Astrocyte (in vitro differentiated cells and primary cell): ENCODE results near the gene ZNF334. TPM values are rescaled to one million over a fixed set of nuclear protein-coding genes. Genes with fewer than 3 reads are reported as not detected.

Experiments used
- DNase-seq: peaks from one replicate; pipeline ENCODE4 v3.0.0-alpha.2; 2010; ENCODE audit warnings: low read depth
- FAIRE-seq: peaks from 2 replicates; lab custom pipeline; 2011; peaks lifted over from hg19 to GRCh38; lab: Jason Lieb, UNC
- H2AFZ ChIP-seq: 2 replicates; pipeline ENCODE4 v1.6.0; 2012; ENCODE audit warnings: low read depth, low read length, inconsistent platforms
- H3K27ac ChIP-seq: 2 replicates; pipeline ENCODE4 v1.5.1; 2011; ENCODE audit warnings: low read depth, low read length, inconsistent platforms
- H3K27me3 ChIP-seq: 2 replicates; pipeline ENCODE4 v1.6.0; 2011; ENCODE audit warnings: low read length, inconsistent platforms; ENCODE audit not compliant: insufficient read depth
- H3K36me3 ChIP-seq: 2 replicates; pipeline ENCODE4 v1.5.1; 2011; ENCODE audit warnings: low read length, inconsistent platforms; ENCODE audit not compliant: insufficient read depth
- H3K4me1 ChIP-seq: 2 replicates; pipeline ENCODE4 v1.5.1; 2011; ENCODE audit warnings: low read length, inconsistent platforms; ENCODE audit not compliant: insufficient read depth
- H3K4me2 ChIP-seq: 2 replicates; pipeline ENCODE4 v1.6.0; 2012; ENCODE audit warnings: low read length, inconsistent platforms
- H3K4me3 ChIP-seq: 2 replicates; pipeline ENCODE4 v1.5.1; 2011; ENCODE audit warnings: low read depth, mild to moderate bottlenecking, low read length, inconsistent platforms; ENCODE audit not compliant: insufficient read depth
- H3K79me2 ChIP-seq: 2 replicates; pipeline ENCODE4 v1.6.0; 2012; ENCODE audit warnings: mild to moderate bottlenecking, low read length, inconsistent platforms; ENCODE audit not compliant: insufficient read depth
- H3K9ac ChIP-seq: 2 replicates; pipeline ENCODE4 v1.6.0; 2012; ENCODE audit warnings: mild to moderate bottlenecking, low read length, inconsistent platforms
- H3K9me3 ChIP-seq: 2 replicates; pipeline ENCODE4 v1.5.1; 2012; ENCODE audit warnings: low read depth, mild to moderate bottlenecking, low read length, inconsistent platforms; ENCODE audit not compliant: insufficient read depth
- H4K20me1 ChIP-seq: 2 replicates; pipeline ENCODE4 v1.6.0; 2012; ENCODE audit warnings: low read length, inconsistent platforms; ENCODE audit not compliant: insufficient read depth
- H3K27ac Mint-ChIP-seq: one replicate; pipeline ENCODE4 v1.8.0; 2021; ENCODE audit warnings: mild to moderate bottlenecking, mixed read lengths; ENCODE audit not compliant: unreplicated experiment
- H3K27me3 Mint-ChIP-seq: one replicate; pipeline ENCODE4 v1.8.0; 2021; ENCODE audit warnings: low read depth, mixed read lengths; ENCODE audit not compliant: unreplicated experiment
- H3K36me3 Mint-ChIP-seq: one replicate; pipeline ENCODE4 v1.8.0; 2021; ENCODE audit warnings: low read depth, mixed read lengths; ENCODE audit not compliant: unreplicated experiment
- H3K4me1 Mint-ChIP-seq: one replicate; pipeline ENCODE4 v1.8.0; 2021; ENCODE audit warnings: low read depth, mixed read lengths; ENCODE audit not compliant: unreplicated experiment
- H3K4me3 Mint-ChIP-seq: one replicate; pipeline ENCODE4 v1.8.0; 2021; ENCODE audit warnings: mild to moderate bottlenecking, moderate library complexity, mixed read lengths; ENCODE audit not compliant: unreplicated experiment
- H3K9me3 Mint-ChIP-seq: one replicate; pipeline ENCODE4 v1.8.0; 2021; ENCODE audit warnings: mild to moderate bottlenecking, mixed read lengths; ENCODE audit not compliant: unreplicated experiment
- EZH2 ChIP-seq: IDR thresholded peaks from 2 replicates; pipeline ENCODE4 v1.6.1; 2012; ENCODE audit warnings: mild to moderate bottlenecking, low read length, inconsistent platforms; ENCODE audit not compliant: insufficient read depth
- total RNA-seq: library from RNA; stranded (reverse); gene quantifications from 2 replicates; pipeline ENCODE4 v1.2.1, GENCODE V29; 2021
- TF ChIP-seq, protein P1 (sequence below): IDR thresholded peaks from 2 replicates; pipeline ENCODE4 v1.5.1; 2011; ENCODE audit warnings: low read depth, mild to moderate bottlenecking, inconsistent platforms, low read length, moderate library complexity; ENCODE audit not compliant: insufficient read depth

Gene ZNF334
- total RNA-seq, 1 donor from 2014 or later, result 9.3 TPM

GRCh38 chr20:46547995-46548394 is 34.6 kb upstream of the ZNF334 start:
- H3K9me3 ChIP-seq, result no peaks in the 10 kb centered on the region
- H3K27ac Mint-ChIP-seq, result no peak overlapping the region
- TF ChIP-seq, protein P1, sequence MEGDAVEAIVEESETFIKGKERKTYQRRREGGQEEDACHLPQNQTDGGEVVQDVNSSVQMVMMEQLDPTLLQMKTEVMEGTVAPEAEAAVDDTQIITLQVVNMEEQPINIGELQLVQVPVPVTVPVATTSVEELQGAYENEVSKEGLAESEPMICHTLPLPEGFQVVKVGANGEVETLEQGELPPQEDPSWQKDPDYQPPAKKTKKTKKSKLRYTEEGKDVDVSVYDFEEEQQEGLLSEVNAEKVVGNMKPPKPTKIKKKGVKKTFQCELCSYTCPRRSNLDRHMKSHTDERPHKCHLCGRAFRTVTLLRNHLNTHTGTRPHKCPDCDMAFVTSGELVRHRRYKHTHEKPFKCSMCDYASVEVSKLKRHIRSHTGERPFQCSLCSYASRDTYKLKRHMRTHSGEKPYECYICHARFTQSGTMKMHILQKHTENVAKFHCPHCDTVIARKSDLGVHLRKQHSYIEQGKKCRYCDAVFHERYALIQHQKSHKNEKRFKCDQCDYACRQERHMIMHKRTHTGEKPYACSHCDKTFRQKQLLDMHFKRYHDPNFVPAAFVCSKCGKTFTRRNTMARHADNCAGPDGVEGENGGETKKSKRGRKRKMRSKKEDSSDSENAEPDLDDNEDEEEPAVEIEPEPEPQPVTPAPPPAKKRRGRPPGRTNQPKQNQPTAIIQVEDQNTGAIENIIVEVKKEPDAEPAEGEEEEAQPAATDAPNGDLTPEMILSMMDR, result no peak
- TF ChIP-seq EZH2, result no peak
- no peaks in the 10 kb centered on the region for H3K36me3 ChIP-seq
- H3K9ac ChIP-seq, result no peak overlapping the region
- H3K27me3 Mint-ChIP-seq, result no peaks in the 10 kb centered on the region
- H3K4me3 Mint-ChIP-seq, result no peak overlapping the region
- no peaks in the 10 kb centered on the region for H3K36me3 Mint-ChIP-seq
- no peaks in the 10 kb centered on the region for H3K27me3 ChIP-seq
- H3K9me3 Mint-ChIP-seq, result no peaks in the 10 kb centered on the region
- no peak overlapping the region for H3K4me3 ChIP-seq
- no peaks in the 10 kb centered on the region for H4K20me1 ChIP-seq
- H3K4me2 ChIP-seq, result no peak overlapping the region
- H3K4me1 ChIP-seq, result no peaks in the 10 kb centered on the region
- FAIRE-seq (no peak), DNase-seq (no peak)
- H3K4me1 Mint-ChIP-seq, result no peaks in the 10 kb centered on the region
- H3K79me2 ChIP-seq, result no peaks in the 10 kb centered on the region
- no peak overlapping the region for H2AFZ ChIP-seq
- no peak overlapping the region for H3K27ac ChIP-seq

DNA sequence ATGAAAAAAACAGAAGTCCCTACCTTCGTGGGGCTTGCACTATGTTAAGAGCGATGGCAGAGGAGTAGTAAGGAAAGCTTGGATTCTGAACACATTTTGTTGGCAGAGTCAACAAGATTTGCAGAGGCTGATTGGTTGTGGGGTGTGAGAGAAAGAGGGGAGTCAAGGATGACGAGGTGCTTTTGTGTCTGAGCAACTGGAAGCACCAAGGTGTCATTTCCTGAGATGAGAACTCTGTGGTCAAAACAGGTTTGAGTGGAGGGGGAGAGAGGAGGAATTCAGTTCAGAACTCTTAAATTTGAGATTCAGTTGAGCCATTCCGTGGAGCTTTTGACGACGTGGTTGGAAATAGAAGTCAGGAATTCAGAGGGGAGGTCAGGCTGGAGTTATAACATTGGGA is 33.6 kb upstream of the ZNF334 start:
- Histone ChIP-seq H3K79me2 (no peaks in the 10 kb centered on the region), H3K36me3 (no peaks in the 10 kb centered on the region), H3K4me1 (no peaks in the 10 kb centered on the region), H4K20me1 (no peaks in the 10 kb centered on the region), H3K9me3 (no peaks in the 10 kb centered on the region), H3K4me3 (no peak overlapping the region), H3K27ac (no peak overlapping the region), H3K9ac (no peak overlapping the region), H3K27me3 (peaks cover 2% of the 10 kb centered on the region), H2AFZ (no peak overlapping the region), H3K4me2 (no peak overlapping the region)
- FAIRE-seq (no peak), DNase-seq (no peak)
- H3K4me3 Mint-ChIP-seq, result no peak overlapping the region
- H3K9me3 Mint-ChIP-seq, result no peaks in the 10 kb centered on the region
- no peak overlapping the region for H3K27ac Mint-ChIP-seq
- H3K4me1 Mint-ChIP-seq, result no peaks in the 10 kb centered on the region
- H3K36me3 Mint-ChIP-seq, result no peaks in the 10 kb centered on the region
- H3K27me3 Mint-ChIP-seq, result no peaks in the 10 kb centered on the region
- TF ChIP-seq EZH2, result no peak
- TF ChIP-seq, protein P1, result no peak

DNA sequence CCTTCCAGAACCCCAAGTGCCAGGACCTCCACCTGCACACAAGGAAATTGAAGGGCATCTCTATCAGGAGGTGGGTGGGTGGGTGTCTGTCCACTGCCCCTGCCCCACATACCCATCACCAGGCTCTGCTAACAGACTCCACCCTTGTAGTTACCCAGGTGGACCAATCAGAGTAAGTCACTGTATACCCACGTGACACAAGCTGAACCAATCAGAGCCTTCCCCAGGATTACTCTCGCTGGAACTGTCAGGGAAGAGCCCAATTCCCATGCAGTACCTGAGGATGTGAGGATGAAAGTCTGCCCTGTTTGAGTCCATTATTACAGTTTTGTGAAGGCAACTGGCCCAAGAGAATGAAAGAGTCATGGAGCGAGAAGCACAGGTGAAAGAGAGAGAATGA is 32.9 kb upstream of the ZNF334 start:
- no peak for FAIRE-seq
- no peak overlapping the region for H3K27ac Mint-ChIP-seq

More for the DNA sequence above, 32.9 kb upstream of the ZNF334 start:
- Histone ChIP-seq H3K36me3 (no peaks in the 10 kb centered on the region), H3K27me3 (peaks cover 2% of the 10 kb centered on the region), H3K27ac (no peak overlapping the region), H3K9ac (no peak overlapping the region), H3K4me1 (no peaks in the 10 kb centered on the region), H4K20me1 (no peaks in the 10 kb centered on the region), H3K9me3 (no peaks in the 10 kb centered on the region), H3K4me3 (no peak overlapping the region), H3K4me2 (no peak overlapping the region), H2AFZ (no peak overlapping the region), H3K79me2 (no peaks in the 10 kb centered on the region)
- DNase-seq, result no peak
- no peak for TF ChIP-seq EZH2
- TF ChIP-seq, protein P1, result no peak
- no peaks in the 10 kb centered on the region for H3K27me3 Mint-ChIP-seq
- H3K4me3 Mint-ChIP-seq, result no peak overlapping the region
- no peaks in the 10 kb centered on the region for H3K9me3 Mint-ChIP-seq
- H3K36me3 Mint-ChIP-seq, result no peaks in the 10 kb centered on the region
- no peaks in the 10 kb centered on the region for H3K4me1 Mint-ChIP-seq
